HUES64 (cell line): ENCODE results near the gene NTNG1.

Experiments used
- H3K27ac ChIP-seq: 2 replicates; pipeline ENCODE4 v1.7.0; 2013; ENCODE audit warnings: low read depth, low read length, inconsistent platforms
- H3K27me3 ChIP-seq: 2 replicates; pipeline ENCODE4 v1.6.1; 2013; ENCODE audit warnings: mild to moderate bottlenecking, low read length; ENCODE audit not compliant: insufficient read depth
- H3K36me3 ChIP-seq: 2 replicates; pipeline ENCODE4 v1.6.1; 2013; ENCODE audit warnings: mild to moderate bottlenecking, low read length; ENCODE audit not compliant: insufficient read depth
- H3K4me1 ChIP-seq: 2 replicates; pipeline ENCODE4 v1.6.1; 2013; ENCODE audit warnings: mild to moderate bottlenecking, low read length, moderate library complexity; ENCODE audit not compliant: insufficient read depth
- H3K4me3 ChIP-seq: 2 replicates; pipeline ENCODE4 v1.5.1; 2013; ENCODE audit warnings: mild to moderate bottlenecking, low read length, moderate library complexity
- H3K9ac ChIP-seq: 2 replicates; pipeline ENCODE4 v1.6.1; 2013; ENCODE audit warnings: mild to moderate bottlenecking, low read depth, low read length
- H3K9me3 ChIP-seq: 2 replicates; pipeline ENCODE4 v1.6.1; 2013; ENCODE audit warnings: low read depth, low read length; ENCODE audit not compliant: insufficient read depth
- WGBS: fragments of 150-250, 120-280 bp; methylation state at CpG from one replicate; pipeline ENCODE4 v1.1.7; 2013; ENCODE audit warnings: missing lambda C conversion rate; 5-methylcytosine and 5-hydroxymethylcytosine counted together

NTNG1 gene

DNA sequence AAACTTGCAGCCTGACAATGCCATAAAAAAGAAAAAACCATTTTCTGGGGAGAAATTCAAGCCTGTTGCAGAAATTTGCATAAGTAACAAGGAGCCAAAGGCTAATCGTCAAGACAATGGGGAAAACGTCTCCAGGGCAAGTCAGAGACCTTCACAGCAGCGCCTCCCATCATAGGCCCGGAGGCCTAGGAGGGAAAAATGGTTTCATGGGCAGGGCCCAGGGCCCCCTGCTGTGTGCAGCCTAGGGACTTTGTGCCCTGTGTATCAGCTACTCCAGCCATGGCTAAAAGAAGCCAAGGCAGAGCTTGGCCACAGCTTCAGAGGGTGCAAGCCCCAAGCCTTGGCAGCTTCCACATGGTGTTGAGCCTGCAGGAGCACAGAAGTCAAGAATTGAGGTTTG, 369.5 kb downstream of the NTNG1 start:
- no peak overlapping the region for H3K4me3 ChIP-seq
- H3K9ac ChIP-seq: no peak overlapping the region
- 89% methylated on average over 4 of the region's 4 CpGs for WGBS
- no peaks in the 10 kb centered on the region for H3K27me3 ChIP-seq
- no peaks in the 10 kb centered on the region for H3K36me3 ChIP-seq
- peaks cover 13% of the 10 kb centered on the region; the same call in 1 of the 2 replicates for H3K9me3 ChIP-seq
- H3K4me1 ChIP-seq: 0 out of 2 replicates have a peak, but pooled peaks cover 4% of the 10 kb centered on the region
- H3K27ac ChIP-seq: no peak overlapping the region

DNA sequence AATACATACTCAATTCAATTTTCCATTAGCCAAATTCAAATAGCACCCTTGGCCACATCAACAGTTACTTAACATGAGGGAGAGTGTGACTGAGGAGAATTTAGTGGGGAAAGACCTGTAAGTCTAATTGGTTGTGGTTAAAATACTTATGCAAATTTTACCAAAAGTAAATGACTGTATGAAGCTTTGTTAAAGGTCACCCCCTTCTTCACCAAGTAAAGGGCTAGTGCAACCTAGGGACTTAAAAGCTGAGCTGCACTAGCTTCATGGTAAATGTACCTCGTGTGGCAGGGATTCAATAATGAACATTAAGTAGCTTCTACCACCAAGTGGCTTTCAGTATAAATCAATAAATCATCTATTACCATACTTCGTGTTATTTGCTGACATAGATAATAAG, 372.0 kb downstream of the NTNG1 start:
- WGBS: 95% methylated on average over 2 of the region's 2 CpGs
- Histone ChIP-seq H3K9me3 (peaks cover 13% of the 10 kb centered on the region; the same call in 1 of the 2 replicates), H3K9ac (no peak overlapping the region), H3K4me1 (0 out of 2 replicates have a peak, but pooled peaks cover 4% of the 10 kb centered on the region), H3K36me3 (no peaks in the 10 kb centered on the region), H3K27me3 (no peaks in the 10 kb centered on the region), H3K4me3 (no peak overlapping the region), H3K27ac (no peak overlapping the region)

DNA sequence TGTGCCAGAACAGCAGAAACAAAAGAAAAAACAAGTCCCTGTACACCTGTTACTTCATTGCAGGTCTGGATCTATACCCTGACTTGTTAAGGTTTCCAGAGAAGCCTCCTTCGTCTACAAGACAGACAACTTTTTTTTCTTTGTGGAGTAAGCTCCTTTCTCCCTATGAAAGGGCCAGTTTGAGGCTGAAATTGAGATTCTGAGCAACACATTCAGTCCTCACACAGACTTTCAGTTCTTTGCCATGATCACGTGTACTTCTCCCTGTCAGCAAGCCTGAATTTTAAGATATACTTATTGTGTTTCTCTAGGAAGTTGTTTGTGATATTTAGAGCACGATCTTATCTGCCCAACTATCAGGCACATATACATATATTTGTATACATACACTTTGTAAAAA, 374.0 kb downstream of the NTNG1 start:
- Histone ChIP-seq H3K4me3 (no peak overlapping the region), H3K27ac (no peak overlapping the region), H3K36me3 (no peaks in the 10 kb centered on the region), H3K4me1 (0 out of 2 replicates have a peak, but pooled peaks cover 4% of the 10 kb centered on the region), H3K9me3 (peaks cover 11% of the 10 kb centered on the region; the same call in 1 of the 2 replicates), H3K27me3 (no peaks in the 10 kb centered on the region), H3K9ac (no peak overlapping the region)
- WGBS: 89% methylated on average over 2 of the region's 3 CpGs

DNA sequence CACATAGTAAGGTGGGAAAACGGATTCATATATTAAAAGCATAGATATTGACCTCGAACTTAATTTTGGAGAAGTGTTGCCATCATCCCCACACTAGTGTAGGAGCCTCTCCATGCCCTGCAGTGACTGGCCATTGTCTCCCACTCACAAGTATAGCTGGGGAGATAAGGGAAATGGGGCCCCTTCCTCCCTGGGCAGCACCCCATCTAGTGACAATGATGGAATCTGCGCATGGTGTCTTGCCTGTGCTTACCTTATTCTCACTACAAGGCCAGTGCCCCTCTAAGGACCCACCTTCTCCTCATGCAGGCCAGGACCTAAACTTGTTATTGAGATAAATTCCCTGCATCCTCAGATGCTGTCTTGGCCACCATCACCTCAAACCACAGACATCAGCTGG, 374.9 kb downstream of the NTNG1 start:
- WGBS: 100% methylated on average over 1 of the region's 3 CpGs
- Histone ChIP-seq H3K4me3 (no peak overlapping the region), H3K4me1 (0 out of 2 replicates have a peak, but pooled peaks cover 4% of the 10 kb centered on the region), H3K36me3 (no peaks in the 10 kb centered on the region), H3K27me3 (no peaks in the 10 kb centered on the region), H3K9me3 (peaks cover 3% of the 10 kb centered on the region; the same call in 1 of the 2 replicates), H3K27ac (no peak overlapping the region), H3K9ac (no peak overlapping the region)

DNA sequence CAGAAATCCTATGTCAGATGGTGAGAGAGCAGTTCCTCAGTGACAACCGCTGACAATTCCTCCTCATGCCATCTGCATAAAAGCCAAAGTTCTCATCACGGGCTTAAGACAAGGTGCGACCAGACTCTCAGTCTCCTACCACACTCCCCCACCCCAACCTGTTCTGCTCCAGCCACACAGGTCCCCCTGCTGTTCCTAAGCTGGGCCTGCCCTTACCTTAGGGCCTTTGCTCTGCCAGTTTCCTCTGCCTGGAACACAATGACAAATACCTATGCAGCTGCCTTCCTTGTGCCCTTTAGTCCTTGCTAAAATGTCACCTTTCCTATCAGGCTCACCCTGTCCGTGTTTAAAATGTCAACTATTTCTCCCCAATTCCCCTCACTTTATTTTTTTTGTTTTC, 382.2 kb downstream of the NTNG1 start:
- Histone ChIP-seq H3K27me3 (no peaks in the 10 kb centered on the region), H3K9ac (no peak overlapping the region), H3K9me3 (no peaks in the 10 kb centered on the region), H3K27ac (no peak overlapping the region), H3K4me1 (peaks cover 20% of the 10 kb centered on the region), H3K36me3 (no peaks in the 10 kb centered on the region), H3K4me3 (no peak overlapping the region)
- WGBS: 64% methylated on average over 4 of the region's 4 CpGs

DNA sequence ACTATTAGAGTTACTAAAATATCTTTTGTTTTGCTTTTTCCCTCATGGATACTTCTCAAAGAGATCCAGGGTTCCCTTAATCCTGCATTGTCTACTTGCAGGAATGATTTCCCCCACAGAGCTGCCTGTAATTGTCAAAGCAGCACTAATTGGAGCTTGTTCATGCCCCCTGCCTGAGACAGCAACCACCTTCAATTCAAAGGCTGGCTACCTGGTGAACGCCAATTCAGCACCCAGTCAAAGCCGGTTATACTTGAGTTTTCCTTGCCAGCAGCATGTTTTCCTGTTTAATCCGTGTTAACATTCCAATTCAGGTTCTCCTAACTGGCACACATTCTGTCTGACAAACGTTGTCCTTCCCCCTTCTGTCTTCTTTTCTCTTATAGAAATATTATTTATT, 382.9 kb downstream of the NTNG1 start:
- 55% methylated on average over 3 of the region's 4 CpGs for WGBS
- no peaks in the 10 kb centered on the region for H3K27me3 ChIP-seq
- H3K9me3 ChIP-seq: no peaks in the 10 kb centered on the region
- H3K27ac ChIP-seq: no peak overlapping the region
- H3K9ac ChIP-seq: no peak overlapping the region
- H3K4me3 ChIP-seq: no peak overlapping the region
- H3K4me1 ChIP-seq: peaks cover 20% of the 10 kb centered on the region
- no peaks in the 10 kb centered on the region for H3K36me3 ChIP-seq

DNA sequence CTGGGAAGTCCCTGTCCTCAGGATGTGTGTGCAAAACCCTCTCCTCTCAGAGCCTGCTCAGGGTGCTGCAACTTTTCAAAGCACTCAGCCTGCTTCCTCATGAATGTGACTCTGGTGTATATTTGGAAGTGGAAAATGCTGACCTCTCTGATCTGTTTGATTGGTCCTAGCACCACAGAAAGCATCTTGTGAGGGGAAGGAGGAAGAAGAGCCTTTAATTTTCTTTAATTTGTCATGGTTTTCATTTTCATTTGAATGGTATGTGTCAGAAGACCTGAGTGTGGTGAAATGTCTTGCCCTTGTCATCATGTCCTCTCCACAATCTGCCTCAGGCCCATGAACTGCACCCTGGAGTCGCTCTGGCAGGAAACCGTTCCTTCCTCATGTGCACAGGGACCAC, 383.5 kb downstream of the NTNG1 start:
- 91% methylated on average over 2 of the region's 2 CpGs for WGBS
- Histone ChIP-seq H3K4me3 (no peak overlapping the region), H3K36me3 (no peaks in the 10 kb centered on the region), H3K4me1 (peaks cover 20% of the 10 kb centered on the region), H3K27ac (no peak overlapping the region), H3K27me3 (no peaks in the 10 kb centered on the region), H3K9ac (no peak overlapping the region), H3K9me3 (no peaks in the 10 kb centered on the region)

DNA sequence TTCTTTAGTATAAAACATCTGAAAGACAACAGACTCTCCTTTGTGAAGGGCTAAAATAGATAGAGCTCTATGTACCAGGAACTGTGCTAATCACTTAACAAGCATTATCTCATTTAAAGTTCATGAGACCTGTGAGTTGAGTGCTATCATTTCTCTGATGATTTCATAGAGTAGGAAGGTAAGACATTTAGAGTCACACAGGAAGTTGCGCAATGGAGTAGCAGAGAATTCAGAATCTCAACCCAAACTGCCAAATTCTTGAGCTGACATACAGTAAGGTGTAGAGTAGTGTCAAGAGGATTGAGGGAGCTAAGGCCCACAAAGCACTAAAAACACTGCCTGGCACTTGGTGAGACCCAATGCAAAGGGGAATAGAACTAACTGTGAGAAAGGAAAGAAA, 384.3 kb downstream of the NTNG1 start:
- 94% methylated on average over 1 of the region's 1 CpG for WGBS
- H3K27ac ChIP-seq: no peak overlapping the region

DNA sequence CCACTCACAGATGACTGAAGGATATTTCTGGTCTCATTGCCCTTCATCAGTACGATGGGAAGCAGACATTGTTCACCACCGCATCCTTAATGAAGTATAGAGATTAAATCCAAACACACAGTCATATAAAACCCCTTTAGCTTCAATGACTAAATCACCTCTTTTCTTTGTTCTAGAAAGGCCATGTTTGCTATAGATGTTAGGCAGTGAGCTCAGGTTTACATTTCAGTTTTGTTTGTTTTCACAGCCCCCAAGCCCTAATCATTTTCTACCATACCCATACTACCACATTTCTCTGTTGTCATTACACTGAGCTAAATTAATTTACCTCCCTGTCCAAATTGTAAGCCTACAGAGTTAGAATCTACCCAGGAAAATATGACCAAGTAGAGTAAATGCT, 385.1 kb downstream of the NTNG1 start:
- H3K4me1 ChIP-seq: peaks cover 20% of the 10 kb centered on the region
- no peaks in the 10 kb centered on the region for H3K27me3 ChIP-seq
- 100% methylated on average over 2 of the region's 2 CpGs for WGBS
- no peak overlapping the region for H3K9ac ChIP-seq
- H3K9me3 ChIP-seq: no peaks in the 10 kb centered on the region
- H3K36me3 ChIP-seq: no peaks in the 10 kb centered on the region
- H3K4me3 ChIP-seq: no peak overlapping the region
- H3K27ac ChIP-seq: no peak overlapping the region

More for the DNA sequence above, 384.3 kb downstream of the NTNG1 start:
- H3K4me1 ChIP-seq: peaks cover 20% of the 10 kb centered on the region
- H3K36me3 ChIP-seq: no peaks in the 10 kb centered on the region
- H3K27me3 ChIP-seq: no peaks in the 10 kb centered on the region
- no peak overlapping the region for H3K9ac ChIP-seq
- no peak overlapping the region for H3K4me3 ChIP-seq
- H3K9me3 ChIP-seq: no peaks in the 10 kb centered on the region

DNA sequence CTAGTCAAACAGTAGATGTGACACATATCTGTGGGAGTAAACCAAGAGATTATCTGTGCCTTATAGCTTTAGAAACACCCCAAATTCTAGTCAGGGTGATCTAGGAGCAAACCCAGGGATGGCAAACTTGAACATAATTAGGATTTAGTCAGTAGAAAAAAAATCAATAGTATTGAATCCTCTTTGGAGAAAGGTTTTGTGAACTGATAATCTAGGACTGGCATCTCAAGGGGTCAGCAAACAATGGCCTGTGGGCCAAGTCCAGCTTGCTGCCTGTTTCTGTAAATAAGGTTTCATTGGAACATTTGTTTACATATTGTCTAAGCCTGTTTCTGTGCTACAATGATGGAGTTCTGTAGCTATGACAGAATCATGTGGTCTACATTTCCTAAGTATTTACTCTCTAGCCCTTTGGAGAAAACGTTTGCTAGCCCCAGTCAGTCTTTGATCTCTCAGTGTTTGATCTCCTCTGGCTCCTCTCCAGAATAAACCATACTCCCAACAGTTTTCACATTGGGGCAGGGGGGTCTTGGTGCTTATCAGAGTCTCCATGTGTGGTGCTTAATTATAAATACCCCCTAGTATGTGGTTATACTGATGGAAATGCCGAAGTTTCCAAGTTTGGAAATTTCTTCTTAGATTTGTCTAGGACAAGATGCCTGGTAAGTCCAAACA, 385.8 kb downstream of the NTNG1 start:
- no peak overlapping the region for H3K27ac ChIP-seq
- no peaks in the 10 kb centered on the region for H3K27me3 ChIP-seq

DNA sequence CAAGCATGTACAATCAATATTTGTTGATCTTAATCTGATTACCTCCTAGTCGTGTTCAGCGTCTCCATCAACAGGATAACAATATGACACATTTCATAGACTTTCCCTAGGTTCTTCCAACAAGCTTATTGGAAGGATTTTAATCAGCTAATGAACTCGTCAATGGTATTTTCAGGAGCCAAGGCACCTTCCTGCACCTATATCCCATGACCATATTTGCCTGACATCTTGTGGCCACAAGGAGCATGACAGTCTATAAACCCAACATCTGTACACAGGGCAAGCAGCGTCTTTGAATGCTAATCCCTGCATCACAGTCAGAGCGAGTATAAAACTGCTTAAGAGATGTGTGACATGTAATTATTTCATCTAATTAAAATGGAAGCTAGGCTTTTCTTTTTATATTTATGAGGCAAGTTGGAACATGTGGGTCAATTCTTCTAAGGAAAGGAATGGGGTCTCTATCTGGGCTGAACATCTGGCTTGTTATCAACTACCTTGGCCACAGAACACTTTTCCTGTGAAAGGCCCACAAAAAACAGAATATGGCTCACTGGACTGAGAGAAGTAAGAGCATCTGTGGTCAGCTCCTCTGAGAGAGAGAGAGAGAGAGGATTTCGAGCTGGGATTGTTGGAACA, 388.8 kb downstream of the NTNG1 start:
- H3K4me1 ChIP-seq: peaks cover 5% of the 10 kb centered on the region; the same call in 1 of the 2 replicates
- H3K9me3 ChIP-seq: no peaks in the 10 kb centered on the region
- H3K36me3 ChIP-seq: no peaks in the 10 kb centered on the region
- 47% methylated on average over 6 of the region's 6 CpGs for WGBS
- H3K27ac ChIP-seq: no peak overlapping the region
- H3K4me3 ChIP-seq: no peak overlapping the region
- H3K9ac ChIP-seq: no peak overlapping the region
- no peaks in the 10 kb centered on the region for H3K27me3 ChIP-seq

More for the DNA sequence above, 385.8 kb downstream of the NTNG1 start:
- H3K9me3 ChIP-seq: no peaks in the 10 kb centered on the region
- H3K36me3 ChIP-seq: no peaks in the 10 kb centered on the region
- H3K4me1 ChIP-seq: peaks cover 20% of the 10 kb centered on the region
- 80% methylated on average over 2 of the region's 2 CpGs for WGBS
- H3K4me3 ChIP-seq: no peak overlapping the region
- no peak overlapping the region for H3K9ac ChIP-seq
